Right forelimb (tissue), 1 donor: ENCODE measurements around the gene P2RX7.
"Not testable (repeated sequence)": the region's sequence is repeated elsewhere in the genome, so short reads cannot be mapped to it uniquely, and the experiment has no call there.

Experiments
- DNase-seq: peaks from one replicate; pipeline ENCODE4 v3.0.0-alpha.2; 2018

The P2RX7 gene

GRCh38 chr12:121139286-121139685 lies 6.6 kb downstream of the P2RX7 start:
- DNase-seq, result no peak

GRCh38 chr12:121142171-121142950 lies 9.7 kb downstream of the P2RX7 start:
- DNase-seq, result no peak

GRCh38 chr12:121144416-121144914 lies 11.8 kb downstream of the P2RX7 start:
- no peak for DNase-seq

GRCh38 chr12:121145221-121145620 lies 12.5 kb downstream of the P2RX7 start:
- DNase-seq, result no peak

GRCh38 chr12:121149289-121149688 lies 16.6 kb downstream of the P2RX7 start:
- not testable (repeated sequence) for DNase-seq

- no peak for DNase-seq
These were observed 22.2 kb downstream of the P2RX7 start for GRCh38 chr12:121154793-121155375.

GRCh38 chr12:121156365-121156764 lies 23.7 kb downstream of the P2RX7 start:
- no peak for DNase-seq

- DNase-seq, result no peak
These were observed 25.4 kb downstream of the P2RX7 start for GRCh38 chr12:121158085-121158484.

- DNase-seq, result not testable (repeated sequence)
These were observed 26.2 kb downstream of the P2RX7 start for GRCh38 chr12:121158728-121159351.

GRCh38 chr12:121159467-121160307 lies 27.0 kb downstream of the P2RX7 start:
- DNase-seq, result no peak

GRCh38 chr12:121162384-121162783 lies 29.7 kb downstream of the P2RX7 start:
- no peak for DNase-seq

- no peak for DNase-seq
These were observed 30.3 kb downstream of the P2RX7 start for GRCh38 chr12:121162985-121163384.

- DNase-seq, result not testable (repeated sequence)
These were observed 32.2 kb downstream of the P2RX7 start for GRCh38 chr12:121164839-121165238.

- DNase-seq, result no peak
These were observed 32.6 kb downstream of the P2RX7 start for GRCh38 chr12:121165316-121165715.

GRCh38 chr12:121166356-121166755 lies 33.7 kb downstream of the P2RX7 start:
- DNase-seq, result no peak

GRCh38 chr12:121167232-121167820 lies 34.6 kb downstream of the P2RX7 start:
- DNase-seq, result no peak

GRCh38 chr12:121167951-121168350 lies 35.3 kb downstream of the P2RX7 start:
- DNase-seq, result no peak

GRCh38 chr12:121170151-121170550 lies 37.5 kb downstream of the P2RX7 start:
- DNase-seq, result no peak

GRCh38 chr12:121170611-121171260 lies 38.1 kb downstream of the P2RX7 start:
- no peak for DNase-seq

- no peak for DNase-seq
These were observed 39.5 kb downstream of the P2RX7 start for GRCh38 chr12:121172145-121172544.

- DNase-seq, result no peak
These were observed 42.9 kb downstream of the P2RX7 start for GRCh38 chr12:121175383-121176119.
